Ovary (tissue), 3 donors: ENCODE results near the gene TMEM9.

Experiments
- EP300 ChIP-seq: sonication (generic); formaldehyde crosslinking; IDR thresholded peaks from one replicate; pipeline ENCODE4 v1.6.1; 2017; ENCODE audit warnings: antibody characterized with exemption
- POLR2A ChIP-seq: fragments of 450-650 bp; IDR thresholded peaks from one replicate; pipeline ENCODE4 v1.6.1; 2017; ENCODE audit warnings: antibody characterized with exemption, mild to moderate bottlenecking, moderate library complexity
- TF ChIP-seq, protein P1 (sequence below), 3 donors: fragments of 450-650 bp in 2 of 3; fragments of 200-600 bp in 1 of 3; IDR thresholded peaks; one replicate each; pipeline versions ENCODE4 v1.5.1 to v1.8.0; 2016 to 2022; ENCODE audit warnings: antibody characterized with exemption in 3 of 3, mild to moderate bottlenecking in 1 of 3
- donor health status: DM: no; HTN: no; CAD: no.

DNA sequence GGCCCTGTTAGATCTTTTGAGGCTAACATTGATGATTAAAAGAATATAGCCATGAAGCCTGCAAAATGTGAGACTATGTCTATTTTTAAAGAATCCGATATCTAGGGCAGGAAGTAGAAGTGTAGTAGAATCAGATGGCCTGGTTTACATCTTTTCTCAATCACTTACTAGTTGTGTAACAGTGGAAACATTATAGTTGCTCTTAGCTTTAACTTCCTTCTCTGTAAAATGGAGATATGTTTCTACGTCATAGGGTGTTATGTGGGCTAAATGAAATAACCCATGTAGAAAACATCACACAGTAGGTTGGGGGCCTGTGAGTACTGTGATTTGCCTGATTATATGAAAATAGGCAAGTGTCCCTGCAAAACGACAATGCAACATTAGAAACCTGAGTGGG lies 31.9 kb upstream of the TMEM9 start:
- TF ChIP-seq, protein P1, sequence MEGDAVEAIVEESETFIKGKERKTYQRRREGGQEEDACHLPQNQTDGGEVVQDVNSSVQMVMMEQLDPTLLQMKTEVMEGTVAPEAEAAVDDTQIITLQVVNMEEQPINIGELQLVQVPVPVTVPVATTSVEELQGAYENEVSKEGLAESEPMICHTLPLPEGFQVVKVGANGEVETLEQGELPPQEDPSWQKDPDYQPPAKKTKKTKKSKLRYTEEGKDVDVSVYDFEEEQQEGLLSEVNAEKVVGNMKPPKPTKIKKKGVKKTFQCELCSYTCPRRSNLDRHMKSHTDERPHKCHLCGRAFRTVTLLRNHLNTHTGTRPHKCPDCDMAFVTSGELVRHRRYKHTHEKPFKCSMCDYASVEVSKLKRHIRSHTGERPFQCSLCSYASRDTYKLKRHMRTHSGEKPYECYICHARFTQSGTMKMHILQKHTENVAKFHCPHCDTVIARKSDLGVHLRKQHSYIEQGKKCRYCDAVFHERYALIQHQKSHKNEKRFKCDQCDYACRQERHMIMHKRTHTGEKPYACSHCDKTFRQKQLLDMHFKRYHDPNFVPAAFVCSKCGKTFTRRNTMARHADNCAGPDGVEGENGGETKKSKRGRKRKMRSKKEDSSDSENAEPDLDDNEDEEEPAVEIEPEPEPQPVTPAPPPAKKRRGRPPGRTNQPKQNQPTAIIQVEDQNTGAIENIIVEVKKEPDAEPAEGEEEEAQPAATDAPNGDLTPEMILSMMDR (IDR thresholded peaks at IDR 0.05) = no peak
- TF ChIP-seq POLR2A (no peak), EP300 (no peak)
